ENCODE data around the gene STT3B.
"Not testable (repeated sequence)": the region's sequence is repeated elsewhere in the genome, so short reads cannot be mapped to it uniquely, and the experiment has no call there.

STT3B gene

GRCh38 chr3:31596176-31596575 lies 63.5 kb downstream of the STT3B start:
- Histone ChIP-seq H3K27me3 (replicated peaks; ENCODE audit: insufficient read depth, low read length) (no peaks in the 10 kb centered on the region), H3K79me2 (ENCODE audit: low read length) (peaks cover 53% of the 10 kb centered on the region), H3K27ac (ENCODE audit: low read length) (no peak overlapping the region), H2AFZ (ENCODE audit: low read length) (no peak overlapping the region), H3K4me2 (ENCODE audit: low read depth, low read length) (no peak overlapping the region), H3F3A (ENCODE audit: insufficient read depth, low read length) (no peaks in the 10 kb centered on the region), H3K36me3 (replicated peaks; ENCODE audit: insufficient read depth, low read length) (peaks cover 2% of the 10 kb centered on the region; the same call in 1 of the 2 replicates), H3K4me3 (ENCODE audit: low read length) (no peak overlapping the region), H3K9ac (ENCODE audit: low read length) (no peak overlapping the region), H4K20me1 (ENCODE audit: insufficient read depth, low read length) (no peaks in the 10 kb centered on the region), H3K9me2 (replicated peaks; ENCODE audit: insufficient read depth, low read length) (no peaks in the 10 kb centered on the region), H3K4me1 (ENCODE audit: low read length) (no peaks in the 10 kb centered on the region), H3K9me3 (replicated peaks; ENCODE audit: insufficient read depth, low read length) (no peaks in the 10 kb centered on the region)
- TF ChIP-seq, protein P1, sequence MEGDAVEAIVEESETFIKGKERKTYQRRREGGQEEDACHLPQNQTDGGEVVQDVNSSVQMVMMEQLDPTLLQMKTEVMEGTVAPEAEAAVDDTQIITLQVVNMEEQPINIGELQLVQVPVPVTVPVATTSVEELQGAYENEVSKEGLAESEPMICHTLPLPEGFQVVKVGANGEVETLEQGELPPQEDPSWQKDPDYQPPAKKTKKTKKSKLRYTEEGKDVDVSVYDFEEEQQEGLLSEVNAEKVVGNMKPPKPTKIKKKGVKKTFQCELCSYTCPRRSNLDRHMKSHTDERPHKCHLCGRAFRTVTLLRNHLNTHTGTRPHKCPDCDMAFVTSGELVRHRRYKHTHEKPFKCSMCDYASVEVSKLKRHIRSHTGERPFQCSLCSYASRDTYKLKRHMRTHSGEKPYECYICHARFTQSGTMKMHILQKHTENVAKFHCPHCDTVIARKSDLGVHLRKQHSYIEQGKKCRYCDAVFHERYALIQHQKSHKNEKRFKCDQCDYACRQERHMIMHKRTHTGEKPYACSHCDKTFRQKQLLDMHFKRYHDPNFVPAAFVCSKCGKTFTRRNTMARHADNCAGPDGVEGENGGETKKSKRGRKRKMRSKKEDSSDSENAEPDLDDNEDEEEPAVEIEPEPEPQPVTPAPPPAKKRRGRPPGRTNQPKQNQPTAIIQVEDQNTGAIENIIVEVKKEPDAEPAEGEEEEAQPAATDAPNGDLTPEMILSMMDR (IDR thresholded peaks at IDR 0.05; ENCODE audit: low read length): no peak
- TF ChIP-seq EZH2phosphoT487 (IDR thresholded peaks at IDR 0.05; ENCODE audit: low read length) (no peak), EZH2 (optimal IDR thresholded peaks at IDR 0.05; ENCODE audit: low read depth, low read length) (no peak)
- no peak for DNase-seq

- Histone ChIP-seq H3K4me2 (ENCODE audit: low read depth, low read length) (no peak overlapping the region), H3K4me1 (ENCODE audit: low read length) (no peaks in the 10 kb centered on the region), H2AFZ (ENCODE audit: low read length) (no peak overlapping the region), H3K79me2 (ENCODE audit: low read length) (peaks cover 54% of the 10 kb centered on the region), H3K27me3 (replicated peaks; ENCODE audit: insufficient read depth, low read length) (no peaks in the 10 kb centered on the region), H3K9ac (ENCODE audit: low read length) (no peak overlapping the region), H3K9me3 (replicated peaks; ENCODE audit: insufficient read depth, low read length) (no peaks in the 10 kb centered on the region), H3K9me2 (replicated peaks; ENCODE audit: insufficient read depth, low read length) (no peaks in the 10 kb centered on the region), H3K4me3 (ENCODE audit: low read length) (no peak overlapping the region), H3K27ac (ENCODE audit: low read length) (no peak overlapping the region), H3K36me3 (replicated peaks; ENCODE audit: insufficient read depth, low read length) (peaks cover 16% of the 10 kb centered on the region; the same call in 1 of the 2 replicates), H3F3A (ENCODE audit: insufficient read depth, low read length) (no peaks in the 10 kb centered on the region), H4K20me1 (ENCODE audit: insufficient read depth, low read length) (no peaks in the 10 kb centered on the region)
- TF ChIP-seq, protein P1 (IDR thresholded peaks at IDR 0.05; ENCODE audit: low read length): no peak
- TF ChIP-seq EZH2 (optimal IDR thresholded peaks at IDR 0.05; ENCODE audit: low read depth, low read length) (no peak), EZH2phosphoT487 (IDR thresholded peaks at IDR 0.05; ENCODE audit: low read length) (no peak)
- DNase-seq: no peak
These were observed 67.7 kb downstream of the STT3B start for GRCh38 chr3:31600431-31600830.

GRCh38 chr3:31605333-31605732 lies 72.6 kb downstream of the STT3B start:
- not testable (repeated sequence) for H3K9me3 ChIP-seq (replicated peaks; ENCODE audit: insufficient read depth, low read length)

DNA sequence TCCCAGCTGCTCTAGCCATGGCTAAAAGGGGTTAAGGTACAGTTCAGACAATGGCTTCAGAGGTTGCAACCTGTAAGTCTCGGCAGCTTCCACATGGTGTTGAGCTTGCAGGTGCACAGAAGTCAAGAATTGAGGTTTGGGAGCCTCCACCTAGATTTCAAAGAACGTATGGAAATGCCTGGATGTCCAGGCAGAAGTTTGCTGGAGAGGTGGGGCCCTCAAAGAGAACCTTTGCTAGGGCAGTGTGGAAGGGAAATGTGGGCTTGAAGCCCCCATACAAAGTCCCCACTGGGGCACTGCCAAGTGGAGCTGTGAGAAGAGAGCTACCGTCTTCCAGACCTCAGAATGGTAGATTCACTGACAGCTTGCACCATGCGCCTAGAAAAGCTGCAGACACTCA lies 73.7 kb downstream of the STT3B start:
- Histone ChIP-seq H3K4me3 (ENCODE audit: low read length) (no peak overlapping the region), H3K4me1 (ENCODE audit: low read length) (no peaks in the 10 kb centered on the region), H3K79me2 (ENCODE audit: low read length) (peaks cover 76% of the 10 kb centered on the region), H3F3A (ENCODE audit: insufficient read depth, low read length) (no peaks in the 10 kb centered on the region), H4K20me1 (ENCODE audit: insufficient read depth, low read length) (peaks cover 5% of the 10 kb centered on the region; the same call in 1 of the 2 replicates), H3K9me2 (replicated peaks; ENCODE audit: insufficient read depth, low read length) (no peaks in the 10 kb centered on the region), H3K4me2 (ENCODE audit: low read depth, low read length) (no peak overlapping the region), H3K27me3 (replicated peaks; ENCODE audit: insufficient read depth, low read length) (no peaks in the 10 kb centered on the region), H3K9ac (ENCODE audit: low read length) (no peak overlapping the region), H3K36me3 (replicated peaks; ENCODE audit: insufficient read depth, low read length) (peaks cover 19% of the 10 kb centered on the region; the same call in 1 of the 2 replicates), H3K9me3 (replicated peaks; ENCODE audit: insufficient read depth, low read length) (no peaks in the 10 kb centered on the region), H3K27ac (ENCODE audit: low read length) (no peak overlapping the region), H2AFZ (ENCODE audit: low read length) (no peak overlapping the region)
- no peak for TF ChIP-seq EZH2phosphoT487 (IDR thresholded peaks at IDR 0.05; ENCODE audit: low read length)
- TF ChIP-seq, protein P1 (IDR thresholded peaks at IDR 0.05; ENCODE audit: low read length): no peak
- no peak for TF ChIP-seq EZH2 (optimal IDR thresholded peaks at IDR 0.05; ENCODE audit: low read depth, low read length)
- no peak for DNase-seq

More at GRCh38 chr3:31605333-31605732, 72.6 kb downstream of the STT3B start:
- not testable (repeated sequence) for DNase-seq; H3K9ac ChIP-seq (ENCODE audit: low read length); H4K20me1 ChIP-seq (ENCODE audit: insufficient read depth, low read length); H3K27ac ChIP-seq (ENCODE audit: low read length); H3K4me2 ChIP-seq (ENCODE audit: low read depth, low read length); H2AFZ ChIP-seq (ENCODE audit: low read length); H3F3A ChIP-seq (ENCODE audit: insufficient read depth, low read length); H3K4me3 ChIP-seq (ENCODE audit: low read length); H3K9me2 ChIP-seq (replicated peaks; ENCODE audit: insufficient read depth, low read length); H3K4me1 ChIP-seq (ENCODE audit: low read length); H3K27me3 ChIP-seq (replicated peaks; ENCODE audit: insufficient read depth, low read length)
- H3K79me2 ChIP-seq (ENCODE audit: low read length): peaks cover 74% of the 10 kb centered on the region
- peaks cover 19% of the 10 kb centered on the region; the same call in 1 of the 2 replicates for H3K36me3 ChIP-seq (replicated peaks; ENCODE audit: insufficient read depth, low read length)
